ENCODE data around the gene TAS1R1. TPM values are rescaled to one million over a fixed set of nuclear protein-coding genes. Genes with fewer than 3 reads are reported as not detected.

TAS1R1 gene
- total and polyA plus RNA-seq, 10 of the 15 experiments (the other 5 are each of a cell fraction or from before 2014, with no cell fraction given): 0.03 to 0.06 (median 0.04) TPM; not detected in 7

- Histone ChIP-seq H3K4me3 (no peak overlapping the region), H4K20me1 (ENCODE audit: control insufficient read depth, insufficient read depth) (no peaks in the 10 kb centered on the region), H3K36me3 (ENCODE audit: control insufficient read depth in 2 of 2, insufficient read depth in 2 of 2, low read length in 1 of 2) (peaks cover 10 to 24% of the 10 kb centered on the region in 2 experiments), H3K4me1 (ENCODE audit: control insufficient read depth, insufficient read depth, low read length) (peaks cover 9% of the 10 kb centered on the region), H3K79me2 (ENCODE audit: control insufficient read depth, insufficient read depth, low read length) (peaks cover 33% of the 10 kb centered on the region), H3K4me2 (ENCODE audit: control insufficient read depth, insufficient read depth) (no peak overlapping the region), H3K27me3 (replicated peaks in 1 of 2; ENCODE audit: control insufficient read depth in 2 of 2, insufficient read depth in 2 of 2, low read length in 1 of 2) (no peaks in the 10 kb centered on the region), H3K27ac (ENCODE audit: control insufficient read depth, insufficient read depth) (no peak overlapping the region), H3K9me3 (replicated peaks; ENCODE audit: control insufficient read depth, insufficient read depth, low read length) (no peaks in the 10 kb centered on the region), H2AFZ (ENCODE audit: control insufficient read depth, low read depth, low read length) (no peak overlapping the region), H3K9ac (ENCODE audit: control insufficient read depth, insufficient read depth, low read length) (no peak overlapping the region)
- in situ Hi-C loops (cut with MboI): no loop called here
- FAIRE-seq (no peak), DNase-seq (ENCODE audit: low read depth, low spot score) (no peak), ATAC-seq (no peak)
- CTCF ChIA-PET: interaction anchor here (1.4 kb wide), 1 partner anchor 43 kb away, joined by 6 read pairs; the partner anchor contains the start of genes NOL9 and TAS1R1
- POLR2A ChIA-PET: interaction anchor here (4.0 kb wide), 1 partner anchor 16 kb away, joined by 22 read pairs; the partner anchor contains the start of gene ZBTB48
- BruUV-seq (replicated peaks): no TSS peak
- RAD21 ChIA-PET (ENCODE audit: unreplicated experiment): no interaction called here
- SMC1A ChIA-PET (ENCODE audit: uncharacterized antibody, unreplicated experiment): no interaction called here
- intact Hi-C loops (cut with micrococcal nuclease; ENCODE audit: unreplicated experiment): no loop called here
- 85% methylated on average over 15 of the region's 15 CpGs for WGBS (ENCODE audit: insufficient coverage, insufficient replicate concordance, low lambda C conversion rate, missing lambda C conversion rate)
- TF ChIP-seq EP300 (IDR thresholded peaks at IDR 0.05; ENCODE audit: borderline replicate concordance in 1 of 2, control insufficient read depth in 1 of 2, low read depth in 2 of 2, low read length in 2 of 2) (no peak), SUPT20H (IDR thresholded peaks at IDR 0.05; ENCODE audit: borderline replicate concordance, control insufficient read depth, low read depth, low read length) (no peak), HCFC1 (IDR thresholded peaks at IDR 0.05; ENCODE audit: low read length) (no peak), ZBTB33 (IDR thresholded peaks at IDR 0.05) (no peak), TARDBP (IDR thresholded peaks at IDR 0.05; ENCODE audit: borderline replicate concordance) (no peak), ZNF384 (IDR thresholded peaks at IDR 0.05; ENCODE audit: borderline replicate concordance, low read depth, low read length) (no peak), TCF12 (IDR thresholded peaks at IDR 0.05; ENCODE audit: low read depth, low read length) (no peak), USF2 (IDR thresholded peaks at IDR 0.05; ENCODE audit: borderline replicate concordance, low read depth, low read length) (no peak), WRNIP1 (IDR thresholded peaks at IDR 0.05; ENCODE audit: borderline replicate concordance, low read depth, low read length) (no peak)
Measured at GRCh38 chr1:6596886-6597776, 42.0 kb downstream of the TAS1R1 start.

All from GM12878 (cell line).